HG03575 (cell line): ENCODE results near the gene PGPEP1.
"Not testable (repeated sequence)": the region's sequence is repeated elsewhere in the genome, so short reads cannot be mapped to it uniquely, and the experiment has no call there.

Experiments used
- ATAC-seq: cut with Tn5 transposase; IDR thresholded peaks from one replicate; pipeline ENCODE4 v1.9.1; 2021; ENCODE audit not compliant: unreplicated experiment, insufficient number of reproducible peaks, low FRiP score; ENCODE audit errors: extremely low read depth

Gene PGPEP1

GRCh38 chr19:18354743-18355142 lies 14.3 kb downstream of the PGPEP1 start:
- not testable (repeated sequence) for ATAC-seq

- no peak for ATAC-seq
Measured at GRCh38 chr19:18357041-18357440, 16.6 kb downstream of the PGPEP1 start.

GRCh38 chr19:18361646-18362045 lies 21.2 kb downstream of the PGPEP1 start:
- ATAC-seq: no peak

DNA sequence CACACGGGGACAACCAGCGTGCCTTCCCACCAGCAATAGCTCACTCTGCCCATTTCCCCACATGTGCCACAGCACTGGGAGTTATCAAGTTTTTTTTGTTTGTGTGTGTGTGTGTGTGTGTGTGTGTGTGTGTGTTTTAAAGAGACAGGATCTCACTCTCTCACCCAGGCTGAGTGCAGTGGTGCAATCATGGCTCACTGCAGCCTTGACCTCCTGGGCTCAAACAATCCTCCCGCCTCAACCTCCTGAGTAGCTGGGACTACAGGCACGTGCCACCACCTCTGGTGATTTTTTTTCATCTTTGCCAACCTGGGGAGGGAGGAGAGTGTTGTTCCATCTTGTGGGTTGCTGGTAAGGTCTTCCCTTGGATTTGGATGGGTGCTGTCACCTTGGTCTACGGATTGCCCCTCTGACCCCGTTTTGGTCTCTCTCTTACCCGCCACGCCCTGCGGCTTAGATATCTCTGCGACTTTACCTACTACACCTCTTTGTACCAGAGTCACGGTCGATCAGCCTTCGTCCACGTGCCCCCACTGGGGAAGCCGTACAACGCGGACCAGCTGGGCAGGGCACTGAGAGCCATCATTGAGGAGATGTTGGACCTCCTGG lies 22.6 kb downstream of the PGPEP1 start:
- no peak for ATAC-seq

GRCh38 chr19:18363787-18364186 lies 23.4 kb downstream of the PGPEP1 start:
- ATAC-seq: no peak

GRCh38 chr19:18364277-18364825 lies 24.0 kb downstream of the PGPEP1 start:
- ATAC-seq: not testable (repeated sequence)

DNA sequence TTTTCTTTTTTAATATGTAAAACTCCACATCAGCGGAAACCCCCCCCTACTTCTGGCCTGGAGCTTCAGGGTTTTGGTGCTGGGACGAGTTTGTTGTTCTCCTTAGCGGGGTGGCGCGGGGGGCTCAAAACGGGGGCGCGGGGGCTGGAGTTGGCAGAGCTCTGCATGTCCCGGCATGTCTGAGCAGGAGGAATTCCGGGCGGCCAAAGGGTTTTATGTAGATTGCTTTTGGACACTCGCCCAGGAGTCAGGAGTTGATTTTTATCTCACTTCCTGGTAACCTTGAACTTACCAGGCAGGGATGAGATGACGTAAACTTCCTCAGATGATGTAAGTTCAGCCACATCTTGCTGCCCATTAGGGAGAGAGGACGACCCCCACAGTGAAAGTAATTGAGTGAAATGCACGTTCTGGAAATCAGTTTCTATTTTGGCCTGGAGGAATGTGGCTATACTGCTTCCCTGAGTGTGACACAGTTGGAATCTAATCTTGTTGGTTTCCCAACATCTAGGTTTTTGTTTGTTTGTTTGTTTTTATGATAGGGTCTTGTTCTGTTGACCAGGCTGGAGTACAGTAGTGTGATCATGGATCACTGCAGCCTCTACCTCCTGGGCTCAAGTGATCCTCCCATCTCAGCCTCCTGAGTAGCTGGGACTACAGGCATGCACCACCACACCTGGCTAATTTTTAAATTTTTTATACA lies 24.6 kb downstream of the PGPEP1 start:
- no peak for ATAC-seq

DNA sequence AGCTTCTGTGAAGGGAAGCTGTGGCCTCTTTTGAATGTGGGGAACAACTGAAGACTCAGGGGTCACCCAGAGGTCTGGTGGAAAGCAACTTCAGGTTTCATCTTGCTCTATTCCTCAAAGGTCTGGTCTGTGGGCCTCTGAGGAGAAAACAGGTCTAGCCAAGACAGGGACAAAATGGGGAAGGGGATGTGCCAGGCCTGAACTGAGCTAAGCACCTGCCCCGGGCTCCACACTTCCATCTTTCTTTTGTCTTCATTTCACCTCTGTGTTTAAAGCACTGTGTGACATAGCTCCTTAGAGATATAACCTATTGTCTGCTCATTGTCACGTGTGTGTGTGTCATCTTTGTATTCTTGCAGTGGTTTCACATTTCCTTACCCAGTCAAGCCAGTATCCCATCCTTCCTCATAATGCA lies 25.6 kb downstream of the PGPEP1 start:
- no peak for ATAC-seq

- ATAC-seq: no peak
Measured at GRCh38 chr19:18368504-18369222, 28.3 kb downstream of the PGPEP1 start.

DNA sequence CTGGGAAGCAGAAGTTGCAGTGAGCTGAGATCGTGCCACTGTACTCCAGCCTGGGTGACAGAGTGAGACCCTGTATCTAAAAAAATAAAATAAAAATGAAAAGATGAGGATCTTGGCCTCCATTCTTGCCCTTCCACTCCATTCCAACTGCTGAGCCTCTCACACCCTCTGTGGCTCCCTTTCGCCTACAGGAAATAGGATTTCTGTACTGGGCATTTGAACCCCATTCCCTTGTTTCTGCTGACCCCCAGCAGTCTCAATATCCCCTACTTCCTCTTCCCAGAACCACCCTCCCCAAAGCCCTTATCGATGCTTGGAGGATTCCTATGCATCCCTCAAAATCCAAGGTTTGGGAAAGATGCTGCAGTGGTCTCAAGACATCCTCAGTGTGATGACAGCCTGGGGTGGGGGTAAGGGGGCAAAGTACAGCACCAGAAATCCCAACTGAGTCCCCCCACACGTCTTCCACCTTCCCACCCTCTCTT lies 33.1 kb downstream of the PGPEP1 start:
- no peak for ATAC-seq

DNA sequence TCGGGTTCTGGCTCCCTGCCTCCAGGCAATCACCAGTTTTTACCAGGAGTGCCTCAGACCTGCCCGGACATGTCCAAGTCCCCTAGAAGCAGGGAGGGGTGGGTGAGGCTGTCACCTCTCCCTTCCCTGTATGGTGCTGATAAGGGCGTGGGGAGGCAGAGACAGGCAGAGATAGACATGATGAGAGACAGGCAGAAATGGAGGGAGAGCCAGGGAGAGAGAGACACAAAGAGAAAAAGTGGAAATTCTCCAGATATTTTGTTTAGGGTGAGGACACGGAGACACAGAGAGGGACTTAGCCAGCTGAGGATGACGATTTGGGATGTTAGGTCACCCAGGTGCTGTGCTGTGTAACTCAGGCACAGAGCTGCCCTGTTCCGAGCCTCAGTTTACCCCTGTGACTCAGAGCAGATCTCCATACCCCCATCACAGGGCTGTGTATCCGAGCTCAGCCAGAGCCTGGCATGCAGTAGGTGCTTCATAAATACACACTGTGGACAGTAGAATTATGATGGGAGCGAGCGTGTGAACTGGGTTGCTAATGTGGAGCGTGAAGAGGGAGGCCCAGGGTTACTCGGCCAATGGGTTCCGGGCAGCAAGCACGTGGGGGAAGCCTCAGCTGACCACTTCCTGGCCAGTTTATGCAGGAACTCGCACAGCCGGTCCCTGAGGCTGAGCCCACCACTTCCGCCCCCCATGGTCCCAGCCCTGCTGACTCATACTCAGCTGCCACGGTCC lies 33.7 kb downstream of the PGPEP1 start:
- ATAC-seq: peak; percentile 65

DNA sequence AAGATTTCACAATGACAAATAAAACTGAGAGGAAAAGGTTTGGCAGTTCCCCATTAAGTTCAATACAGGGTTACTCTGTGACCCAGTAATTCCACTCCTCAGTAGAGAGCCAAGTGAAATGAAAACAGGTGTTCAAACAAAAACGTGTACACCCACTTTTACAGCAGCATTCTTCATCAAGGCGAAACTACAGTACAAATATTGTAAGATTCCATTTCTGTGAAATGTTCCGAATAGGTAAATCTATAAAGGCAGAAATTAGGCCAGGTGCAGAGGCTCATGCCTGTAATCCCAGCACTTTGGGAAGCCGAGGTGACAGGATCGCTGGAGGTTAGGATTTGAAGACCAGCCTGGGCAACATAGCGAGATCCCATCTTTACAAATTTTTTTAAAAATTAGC lies 36.6 kb downstream of the PGPEP1 start:
- ATAC-seq: no peak

DNA sequence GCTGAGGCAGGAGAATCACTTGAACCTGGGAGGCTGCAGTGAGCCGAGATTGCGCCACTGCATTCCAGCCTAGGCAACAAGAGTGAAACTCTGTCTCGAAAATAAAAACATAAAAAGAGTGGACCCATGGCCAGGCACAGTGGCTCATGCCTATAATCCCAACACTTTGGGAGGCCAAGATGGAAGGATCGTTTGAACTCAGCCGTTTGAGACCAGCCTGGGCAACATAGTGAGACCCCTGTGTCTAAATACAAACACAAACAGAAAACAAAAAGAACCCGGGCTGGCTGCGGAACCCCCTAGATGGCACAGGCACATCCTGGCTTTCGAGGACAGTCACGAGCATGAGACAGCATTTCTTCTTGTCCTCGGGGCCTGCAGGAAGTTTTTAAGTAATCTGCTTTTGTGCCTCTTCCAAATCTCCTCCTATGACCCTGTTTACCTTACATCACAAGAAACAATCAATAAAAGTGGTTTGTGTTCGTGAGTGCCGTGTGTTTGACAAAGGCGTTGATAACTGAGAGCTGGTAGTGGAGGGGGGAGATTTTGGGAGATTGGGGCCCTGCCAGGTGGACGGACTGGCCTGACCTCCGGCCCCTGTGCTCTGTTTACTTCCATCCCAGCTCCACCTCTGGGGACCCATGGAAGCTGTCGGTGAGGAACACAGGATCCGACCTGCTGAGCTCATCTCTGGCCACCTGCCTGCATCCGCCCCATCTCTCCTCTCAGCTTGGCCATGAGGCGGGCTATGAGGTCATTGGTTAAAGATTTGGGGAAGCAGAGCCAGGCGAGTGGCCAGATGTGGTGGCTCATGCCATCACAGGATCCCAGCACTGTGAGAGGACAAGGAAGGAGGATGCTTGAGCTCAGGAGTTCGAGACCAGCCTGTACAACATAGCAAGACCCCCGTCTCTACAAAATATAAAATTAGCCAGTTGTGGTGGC lies 39.7 kb downstream of the PGPEP1 start:
- no peak for ATAC-seq

- no peak for ATAC-seq
Measured at GRCh38 chr19:18380843-18381242, 40.4 kb downstream of the PGPEP1 start.

GRCh38 chr19:18383622-18384021 lies 43.2 kb downstream of the PGPEP1 start:
- ATAC-seq: not testable (repeated sequence)

GRCh38 chr19:18384775-18385174 lies 44.4 kb downstream of the PGPEP1 start:
- no peak for ATAC-seq

GRCh38 chr19:18385359-18385674 lies 44.9 kb downstream of the PGPEP1 start:
- no peak for ATAC-seq
